HTR-8/SVneo (cell line): ENCODE results near the gene NPAS3.

Experiments
- DNase-seq: peaks from one replicate; pipeline ENCODE4 v3.0.0; 2011; ENCODE audit warnings: low spot score, mixed read lengths; ENCODE audit not compliant: insufficient read length
- FAIRE-seq: peaks from 2 replicates; lab custom pipeline; 2011; peaks lifted over from hg19 to GRCh38; lab: Jason Lieb, UNC

The NPAS3 gene

GRCh38 chr14:33134162-33134561, 195.5 kb downstream of the NPAS3 start:
- FAIRE-seq, result no peak

GRCh38 chr14:33134975-33135374, 196.3 kb downstream of the NPAS3 start:
- no peak for FAIRE-seq
- no peak for DNase-seq

More at GRCh38 chr14:33134162-33134561, 195.5 kb downstream of the NPAS3 start:
- DNase-seq, result no peak

- no peak for FAIRE-seq
- no peak for DNase-seq
Measured at GRCh38 chr14:33150666-33151428, 212.2 kb downstream of the NPAS3 start.

- DNase-seq (no peak), FAIRE-seq (no peak)
Measured at GRCh38 chr14:33163109-33163508, 224.4 kb downstream of the NPAS3 start.

GRCh38 chr14:33163600-33163999, 224.9 kb downstream of the NPAS3 start:
- no peak for DNase-seq

GRCh38 chr14:33165144-33165925, 226.7 kb downstream of the NPAS3 start:
- DNase-seq, result no peak
- no peak for FAIRE-seq

More at GRCh38 chr14:33163600-33163999, 224.9 kb downstream of the NPAS3 start:
- no peak for FAIRE-seq

GRCh38 chr14:33165926-33166289, 227.2 kb downstream of the NPAS3 start:
- FAIRE-seq (no peak), DNase-seq (no peak)

GRCh38 chr14:33175951-33176350, 237.3 kb downstream of the NPAS3 start:
- FAIRE-seq (no peak), DNase-seq (no peak)

GRCh38 chr14:33184587-33184986, 245.9 kb downstream of the NPAS3 start:
- DNase-seq, result no peak
- no peak for FAIRE-seq

- FAIRE-seq (no peak), DNase-seq (no peak)
Measured at GRCh38 chr14:33186656-33187055, 248.0 kb downstream of the NPAS3 start.

GRCh38 chr14:33188880-33189279, 250.2 kb downstream of the NPAS3 start:
- no peak for FAIRE-seq
- no peak for DNase-seq

GRCh38 chr14:33191855-33192254, 253.2 kb downstream of the NPAS3 start:
- no peak for DNase-seq
- FAIRE-seq, result no peak

GRCh38 chr14:33194551-33194950, 255.9 kb downstream of the NPAS3 start:
- DNase-seq (no peak), FAIRE-seq (no peak)

- no peak for FAIRE-seq
- DNase-seq, result no peak
Measured at GRCh38 chr14:33198684-33199083, 260.0 kb downstream of the NPAS3 start.

GRCh38 chr14:33201116-33201515, 262.4 kb downstream of the NPAS3 start:
- no peak for FAIRE-seq
- no peak for DNase-seq

GRCh38 chr14:33206981-33207380, 268.3 kb downstream of the NPAS3 start:
- FAIRE-seq, result no peak

GRCh38 chr14:33207467-33208017, 268.9 kb downstream of the NPAS3 start:
- DNase-seq (no peak), FAIRE-seq (no peak)

More at GRCh38 chr14:33206981-33207380, 268.3 kb downstream of the NPAS3 start:
- DNase-seq, result no peak

- no peak for FAIRE-seq
- no peak for DNase-seq
Measured at GRCh38 chr14:33210311-33210710, 271.6 kb downstream of the NPAS3 start.

- FAIRE-seq (no peak), DNase-seq (no peak)
Measured at GRCh38 chr14:33218026-33218425, 279.3 kb downstream of the NPAS3 start.

- no peak for DNase-seq
- FAIRE-seq, result no peak
Measured at GRCh38 chr14:33219957-33220356, 281.3 kb downstream of the NPAS3 start.

- no peak for DNase-seq
- no peak for FAIRE-seq
Measured at GRCh38 chr14:33229269-33229929, 290.7 kb downstream of the NPAS3 start.
